ENCODE results near the gene SCAF11. TPM values are rescaled to one million over a fixed set of nuclear protein-coding genes. Genes with fewer than 3 reads are reported as not detected.

SCAF11 gene
- total RNA-seq, 1 experiment from 2014 or later = 75.7 TPM

DNA sequence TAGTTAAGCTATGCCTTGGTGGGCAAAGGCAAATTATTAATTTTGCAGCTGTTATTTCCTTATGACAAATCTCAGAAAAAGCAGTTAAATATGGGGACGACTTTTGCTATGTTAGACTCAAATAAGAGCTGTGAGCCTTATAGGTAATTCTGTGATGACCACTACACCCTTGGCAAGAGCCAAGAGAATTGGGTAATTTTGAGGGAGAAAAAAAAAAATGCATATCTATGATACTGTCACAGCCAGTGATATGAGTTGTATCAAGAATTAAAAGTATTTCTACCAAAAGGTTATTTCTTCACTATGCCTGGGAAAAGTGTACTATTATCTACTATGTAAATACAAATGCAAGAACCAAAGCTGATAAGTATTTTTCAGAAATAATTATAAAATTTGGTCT, 43.9 kb downstream of the SCAF11 start:
- Histone ChIP-seq H3K27me3 (ENCODE audit: low read length) (no peaks in the 10 kb centered on the region), H3K36me3 (ENCODE audit: low read depth, low read length) (peaks cover 30% of the 10 kb centered on the region), H2AFZ (ENCODE audit: low read length) (no peak overlapping the region), H3K9ac (ENCODE audit: low read length) (no peak overlapping the region), H3K9me3 (ENCODE audit: low read length) (no peaks in the 10 kb centered on the region), H3K79me2 (ENCODE audit: low read length) (no peaks in the 10 kb centered on the region), H3K4me2 (ENCODE audit: low read length) (no peak overlapping the region), H3K27ac (ENCODE audit: low read length) (no peak overlapping the region), H3K4me3 (ENCODE audit: low read length) (no peak overlapping the region), H3K4me1 (ENCODE audit: insufficient read depth, low read length) (no peaks in the 10 kb centered on the region), H3F3A (ENCODE audit: low read length, unreplicated experiment) (no peaks in the 10 kb centered on the region), H4K20me1 (ENCODE audit: low read length) (no peaks in the 10 kb centered on the region), H3K9me2 (replicated peaks; ENCODE audit: low read length) (no peaks in the 10 kb centered on the region)
- ChIA-PET POLR2A (ENCODE audit: unreplicated experiment) (no interaction called here), CTCF (no interaction called here)
- intact Hi-C loops (cut with micrococcal nuclease) = no loop called here
- DNase-seq (no peak), ATAC-seq (no peak)
- no peak for TF ChIP-seq EZH2phosphoT487 (IDR thresholded peaks at IDR 0.05; ENCODE audit: borderline replicate concordance, low read length)
- TF ChIP-seq EZH2 (IDR thresholded peaks at IDR 0.05; ENCODE audit: low read length, unreplicated experiment) = no peak
- TF ChIP-seq, protein P1, sequence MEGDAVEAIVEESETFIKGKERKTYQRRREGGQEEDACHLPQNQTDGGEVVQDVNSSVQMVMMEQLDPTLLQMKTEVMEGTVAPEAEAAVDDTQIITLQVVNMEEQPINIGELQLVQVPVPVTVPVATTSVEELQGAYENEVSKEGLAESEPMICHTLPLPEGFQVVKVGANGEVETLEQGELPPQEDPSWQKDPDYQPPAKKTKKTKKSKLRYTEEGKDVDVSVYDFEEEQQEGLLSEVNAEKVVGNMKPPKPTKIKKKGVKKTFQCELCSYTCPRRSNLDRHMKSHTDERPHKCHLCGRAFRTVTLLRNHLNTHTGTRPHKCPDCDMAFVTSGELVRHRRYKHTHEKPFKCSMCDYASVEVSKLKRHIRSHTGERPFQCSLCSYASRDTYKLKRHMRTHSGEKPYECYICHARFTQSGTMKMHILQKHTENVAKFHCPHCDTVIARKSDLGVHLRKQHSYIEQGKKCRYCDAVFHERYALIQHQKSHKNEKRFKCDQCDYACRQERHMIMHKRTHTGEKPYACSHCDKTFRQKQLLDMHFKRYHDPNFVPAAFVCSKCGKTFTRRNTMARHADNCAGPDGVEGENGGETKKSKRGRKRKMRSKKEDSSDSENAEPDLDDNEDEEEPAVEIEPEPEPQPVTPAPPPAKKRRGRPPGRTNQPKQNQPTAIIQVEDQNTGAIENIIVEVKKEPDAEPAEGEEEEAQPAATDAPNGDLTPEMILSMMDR (conservative IDR thresholded peaks at IDR 0.05; ENCODE audit: low read depth, low read length) = no peak
- BruUV-seq (replicated peaks) = no TSS peak

DNA sequence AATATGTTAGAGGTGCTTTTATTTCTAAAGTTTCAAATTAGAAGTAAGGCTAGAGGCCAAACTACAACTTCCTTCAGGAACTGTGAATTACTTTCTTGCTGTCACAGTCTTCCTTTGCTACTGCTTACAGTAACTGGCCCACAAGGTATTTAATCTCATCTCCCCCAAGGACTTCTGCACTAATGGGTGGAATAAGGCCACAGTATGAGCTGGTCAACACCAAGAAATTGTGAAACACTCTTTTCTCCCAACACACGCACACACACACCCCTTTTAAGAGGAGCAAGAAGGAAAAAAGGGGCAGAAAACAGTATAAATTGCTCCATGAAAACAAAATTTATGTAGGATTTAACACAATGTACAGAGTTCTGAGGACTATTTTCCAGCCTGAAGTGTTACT, 45.6 kb downstream of the SCAF11 start:
- Histone ChIP-seq H4K20me1 (ENCODE audit: low read length) (no peaks in the 10 kb centered on the region), H3K4me3 (ENCODE audit: low read length) (no peak overlapping the region), H3F3A (ENCODE audit: low read length, unreplicated experiment) (no peaks in the 10 kb centered on the region), H3K36me3 (ENCODE audit: low read depth, low read length) (peaks cover 37% of the 10 kb centered on the region), H3K27me3 (ENCODE audit: low read length) (no peaks in the 10 kb centered on the region), H3K79me2 (ENCODE audit: low read length) (no peaks in the 10 kb centered on the region), H3K9me3 (ENCODE audit: low read length) (no peaks in the 10 kb centered on the region), H3K4me2 (ENCODE audit: low read length) (no peak overlapping the region), H2AFZ (ENCODE audit: low read length) (no peak overlapping the region), H3K27ac (ENCODE audit: low read length) (no peak overlapping the region), H3K4me1 (ENCODE audit: insufficient read depth, low read length) (peaks cover 12% of the 10 kb centered on the region), H3K9me2 (replicated peaks; ENCODE audit: low read length) (no peaks in the 10 kb centered on the region), H3K9ac (ENCODE audit: low read length) (no peak overlapping the region)
- intact Hi-C loops (cut with micrococcal nuclease) = loop anchor here (5.0 kb wide), 1 partner anchor 38 kb away; no protein-coding TSS in a partner anchor
- no peak for DNase-seq
- TF ChIP-seq EZH2 (IDR thresholded peaks at IDR 0.05; ENCODE audit: low read length, unreplicated experiment) = no peak
- CTCF ChIA-PET = no interaction called here
- POLR2A ChIA-PET (ENCODE audit: unreplicated experiment) = no interaction called here
- BruUV-seq (replicated peaks) = no TSS peak
- ATAC-seq = no peak

DNA sequence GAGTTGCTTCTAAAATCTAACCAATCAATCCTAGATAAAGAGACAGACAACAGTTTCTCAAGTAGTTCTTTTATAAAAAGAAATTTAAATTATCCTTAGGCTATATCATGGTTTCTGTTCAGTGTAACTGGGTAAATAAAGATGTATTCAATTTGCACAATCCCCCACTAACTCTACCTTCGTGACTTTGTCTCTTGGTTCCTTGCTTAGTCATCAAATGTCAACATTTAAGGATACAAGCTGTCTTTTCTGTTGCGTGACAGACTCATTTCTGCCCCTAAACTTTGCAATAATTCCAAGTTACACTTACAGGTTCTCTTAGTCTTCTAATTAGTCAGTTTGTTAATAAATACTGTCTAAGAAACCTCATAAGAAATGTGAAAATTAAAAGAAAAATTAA, 50.6 kb downstream of the SCAF11 start:
- Histone ChIP-seq H3K36me3 (ENCODE audit: low read depth, low read length) (peaks cover 17% of the 10 kb centered on the region; the same call in 1 of the 2 replicates), H3K4me2 (ENCODE audit: low read length) (peak overlapping the region; percentile 40), H2AFZ (ENCODE audit: low read length) (no peak overlapping the region), H3F3A (ENCODE audit: low read length, unreplicated experiment) (no peaks in the 10 kb centered on the region), H3K4me3 (ENCODE audit: low read length) (no peak overlapping the region), H3K79me2 (ENCODE audit: low read length) (no peaks in the 10 kb centered on the region), H3K27ac (ENCODE audit: low read length) (peak overlapping the region; percentile 80), H3K9me2 (replicated peaks; ENCODE audit: low read length) (no peaks in the 10 kb centered on the region), H3K4me1 (ENCODE audit: insufficient read depth, low read length) (peaks cover 23% of the 10 kb centered on the region), H3K9me3 (ENCODE audit: low read length) (no peaks in the 10 kb centered on the region), H4K20me1 (ENCODE audit: low read length) (no peaks in the 10 kb centered on the region), H3K9ac (ENCODE audit: low read length) (peak overlapping the region; percentile 57), H3K27me3 (ENCODE audit: low read length) (no peaks in the 10 kb centered on the region)
- TF ChIP-seq EZH2phosphoT487 (IDR thresholded peaks at IDR 0.05; ENCODE audit: borderline replicate concordance, low read length) (no peak), EZH2 (IDR thresholded peaks at IDR 0.05; ENCODE audit: low read length, unreplicated experiment) (no peak)
- TF ChIP-seq, protein P1 (conservative IDR thresholded peaks at IDR 0.05; ENCODE audit: low read depth, low read length) = no peak
- POLR2A ChIA-PET (ENCODE audit: unreplicated experiment) = no interaction called here
- DNase-seq (peak; percentile 77), ATAC-seq (peak; percentile 87)
- BruUV-seq (replicated peaks) = no TSS peak
- CTCF ChIA-PET = no interaction called here
- intact Hi-C loops (cut with micrococcal nuclease) = loop anchor here (5.0 kb wide), 1 partner anchor 43 kb away; no protein-coding TSS in a partner anchor
